HepG2 (cell line): ENCODE data around the gene NUP133. TPM values are rescaled to one million over a fixed set of nuclear protein-coding genes. Genes with fewer than 3 reads are reported as not detected.

Experiments used
- AGO1 ChIP-seq: fragments of 200-400 bp; formaldehyde crosslinking; IDR thresholded peaks from 2 replicates; pipeline ENCODE4 v1.6.1; 2017; ENCODE audit warnings: mild to moderate bottlenecking, low read depth, low read length, moderate library complexity; ENCODE audit not compliant: poor library complexity, severe bottlenecking
- DRAP1 ChIP-seq: IDR thresholded peaks from 2 replicates; pipeline ENCODE4 v1.6.1; 2016; ENCODE audit warnings: missing genetic modification reagents, missing compliant biosample characterization
- ELK4 ChIP-seq: sonication (generic); formaldehyde crosslinking; IDR thresholded peaks from 2 replicates; pipeline ENCODE4 v1.9.0; 2021; ENCODE audit warnings: missing genetic modification reagents, borderline replicate concordance
- GABPB1 ChIP-seq: IDR thresholded peaks from 2 replicates; pipeline ENCODE4 v1.6.1; 2016; ENCODE audit warnings: mild to moderate bottlenecking, missing genetic modification reagents, moderate library complexity, missing compliant biosample characterization
- GPN1 ChIP-seq: sonication (generic); formaldehyde crosslinking; IDR thresholded peaks from 2 replicates; pipeline ENCODE4 v1.5.1; 2020; ENCODE audit warnings: missing genetic modification reagents, borderline replicate concordance
- HOXD1 ChIP-seq: sonication (generic); formaldehyde crosslinking; IDR thresholded peaks from 2 replicates; pipeline ENCODE4 v1.5.0; 2020; ENCODE audit warnings: missing genetic modification reagents
- MAZ ChIP-seq, 2 experiments: sonication (generic) in 1 of 2; formaldehyde crosslinking in 1 of 2; IDR thresholded peaks; 2 replicates each; pipeline versions ENCODE4 v1.5.0 to v1.6.1; 2012 to 2020; ENCODE audit warnings: low read depth in 2 of 2, mild to moderate bottlenecking in 2 of 2, borderline replicate concordance in 1 of 2, improper control_type of control experiment in 1 of 2, low read length in 1 of 2, missing genetic modification reagents in 1 of 2, moderate library complexity in 1 of 2
- MTA3 ChIP-seq: sonication (generic); formaldehyde crosslinking; IDR thresholded peaks from 2 replicates; pipeline ENCODE4 v1.4.0; 2020; ENCODE audit warnings: missing genetic modification reagents
- PAWR ChIP-seq: sonication (generic); formaldehyde crosslinking; IDR thresholded peaks from 2 replicates; pipeline ENCODE4 v1.4.0; 2020; ENCODE audit warnings: missing genetic modification reagents, mild to moderate bottlenecking, borderline replicate concordance
- REST ChIP-seq, 2 experiments: IDR thresholded peaks; 2 replicates each; pipeline ENCODE4 v1.6.1; 2011 to 2012; ENCODE audit warnings: low read length in 2 of 2, borderline replicate concordance in 1 of 2, low read depth in 1 of 2, mild to moderate bottlenecking in 1 of 2, moderate library complexity in 1 of 2
- YEATS4 ChIP-seq: sonication (generic); formaldehyde crosslinking; IDR thresholded peaks from 2 replicates; pipeline ENCODE4 v1.4.0; 2020; ENCODE audit warnings: missing genetic modification reagents, borderline replicate concordance
- ZNF30 ChIP-seq: sonication (generic); formaldehyde crosslinking; IDR thresholded peaks from 2 replicates; pipeline ENCODE4 v1.5.0; 2020; ENCODE audit warnings: mild to moderate bottlenecking, missing genetic modification reagents
- ZNF383 ChIP-seq: sonication (generic); formaldehyde crosslinking; IDR thresholded peaks from 2 replicates; pipeline ENCODE4 v1.4.0; 2020; ENCODE audit warnings: missing genetic modification reagents, mild to moderate bottlenecking, borderline replicate concordance
- ZNF543 ChIP-seq: sonication (generic); formaldehyde crosslinking; IDR thresholded peaks from 2 replicates; pipeline ENCODE4 v1.4.0; 2020; ENCODE audit warnings: mild to moderate bottlenecking, missing genetic modification reagents
- ZNF792 ChIP-seq: IDR thresholded peaks from 2 replicates; pipeline ENCODE4 v1.6.1; 2016
- ZZZ3 ChIP-seq: sonication (generic); formaldehyde crosslinking; IDR thresholded peaks from 2 replicates; pipeline ENCODE4 v1.4.0; 2020; ENCODE audit warnings: missing genetic modification reagents, mild to moderate bottlenecking, borderline replicate concordance
- polyA plus RNA-seq, 8 experiments: library from polyadenylated mRNA; depleted of rRNA in 3 of 8; stranded (reverse) in 7 of 8; unstranded in 1 of 8; fragments of >200 nt; fragmentation: Illumina TruSeq in 4 of 8; extraction: Trizol in 4 of 8; gene quantifications; 2 replicates each; pipeline versions ENCODE4 v1.2.1 to v1.2.3, GENCODE V29; 2011 to 2016; ENCODE audit warnings: low read depth in 4 of 8, missing spikeins in 1 of 8, mixed read lengths in 1 of 8; ENCODE audit not compliant: insufficient read depth in 1 of 8
- total RNA-seq, 5 experiments: library from RNA; depleted of rRNA; stranded (reverse); fragments of >200 nt; fragmentation: Illumina TruSeq; extraction: Trizol; gene quantifications; 2 replicates each; pipeline ENCODE4 v1.2.3, GENCODE V29; 2016; ENCODE audit warnings: low read depth in 1 of 5
- TF ChIP-seq, protein P1 (sequence below): sonication (generic); formaldehyde crosslinking; IDR thresholded peaks from 2 replicates; pipeline ENCODE4 v1.8.1; 2023; ENCODE audit warnings: mild to moderate bottlenecking, moderate library complexity, missing genetic modification reagents
- TF ChIP-seq, protein P2 (sequence below): sonication (generic); formaldehyde crosslinking; IDR thresholded peaks from 2 replicates; pipeline ENCODE4 v1.5.0; 2020; ENCODE audit warnings: missing genetic modification reagents
- TF ChIP-seq, protein P3 (sequence below): sonication (generic); formaldehyde crosslinking; conservative IDR thresholded peaks from 2 replicates; pipeline ENCODE4 v1.8.1; 2023; ENCODE audit warnings: missing genetic modification reagents
- TF ChIP-seq, protein P4 (sequence below): sonication (generic); formaldehyde crosslinking; IDR thresholded peaks from 2 replicates; pipeline ENCODE4 v1.4.0; 2020; ENCODE audit warnings: missing genetic modification reagents

NUP133 gene
- total and polyA plus RNA-seq, 2 of the 13 experiments (the other 11 are each of a cell fraction or from before 2014, with no cell fraction given), result 17.7 to 45.6 TPM

DNA sequence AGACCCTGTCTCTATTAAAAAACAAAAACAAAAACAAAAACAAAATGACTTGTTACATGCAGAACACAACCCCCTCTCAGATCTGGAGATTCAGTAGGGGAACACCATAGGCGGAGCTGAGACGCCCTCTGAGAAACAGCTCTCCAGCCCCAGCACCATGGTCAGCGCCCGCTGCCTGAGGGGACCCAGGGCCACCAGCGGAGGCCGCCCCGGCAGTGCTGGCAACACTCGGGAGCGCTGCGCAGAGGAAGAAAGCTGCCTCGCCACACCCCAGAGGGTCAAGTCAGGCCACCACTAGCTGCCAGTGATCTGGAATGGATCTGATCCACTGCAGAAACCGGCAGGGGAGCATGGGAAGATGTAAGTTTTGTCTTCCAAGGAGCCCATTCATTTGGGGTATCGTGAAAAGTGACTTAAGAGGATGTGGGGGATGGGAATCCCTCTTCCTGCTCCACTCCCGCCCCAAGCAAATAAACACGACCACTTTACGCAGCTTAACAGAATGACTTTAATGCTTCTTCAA, 77.3 kb downstream of the NUP133 start (continued):
- TF ChIP-seq, protein P1, sequence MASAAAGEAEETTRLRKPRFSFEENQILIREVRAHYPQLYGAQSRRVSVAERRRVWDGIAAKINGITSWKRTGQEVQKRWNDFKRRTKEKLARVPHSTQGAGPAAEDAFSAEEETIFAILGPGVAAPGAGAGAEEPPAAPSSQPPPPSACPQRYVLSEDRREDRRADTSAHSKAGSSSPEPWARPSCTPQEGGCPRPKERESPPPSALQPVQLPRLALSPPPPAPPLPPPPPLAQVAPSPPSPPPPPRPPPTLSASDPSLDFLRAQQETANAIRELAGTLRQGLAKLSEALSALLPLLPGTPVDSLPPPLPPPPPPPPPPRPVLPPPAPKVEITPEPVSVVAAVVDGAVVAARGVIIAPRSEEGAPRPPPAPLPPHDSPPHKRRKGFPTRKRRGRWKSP (CRISPR knock-in tag), result no peak
- no peak for TF ChIP-seq ZZZ3
- no peak for TF ChIP-seq PAWR (CRISPR knock-in tag)
- TF ChIP-seq ZNF30 (CRISPR knock-in tag), result no peak
- 0 out of 2 replicates have a peak, but pooled peaks have one; percentile 43 for TF ChIP-seq GABPB1 (CRISPR knock-in tag)
- TF ChIP-seq ZNF792, result peak; percentile 69; the same call in 1 of the 2 replicates
- no peak for TF ChIP-seq DRAP1 (CRISPR knock-in tag)
- no peak for TF ChIP-seq ZNF383 (CRISPR knock-in tag)
- TF ChIP-seq AGO1, result no peak
- peak; percentile 97 to 98 for TF ChIP-seq REST (IDR thresholded peaks at IDR 0.05; ENCODE audit: borderline replicate concordance in 1 of 2, low read depth in 1 of 2, low read length in 2 of 2)
- TF ChIP-seq MAZ (IDR thresholded peaks at IDR 0.05; ENCODE audit: borderline replicate concordance, low read depth, low read length), result no peak
- 0 out of 2 replicates have a peak, but pooled peaks have one; percentile 36 for TF ChIP-seq MAZ (CRISPR knock-in tag; IDR thresholded peaks at IDR 0.05; ENCODE audit: low read depth)
- TF ChIP-seq, protein P2, sequence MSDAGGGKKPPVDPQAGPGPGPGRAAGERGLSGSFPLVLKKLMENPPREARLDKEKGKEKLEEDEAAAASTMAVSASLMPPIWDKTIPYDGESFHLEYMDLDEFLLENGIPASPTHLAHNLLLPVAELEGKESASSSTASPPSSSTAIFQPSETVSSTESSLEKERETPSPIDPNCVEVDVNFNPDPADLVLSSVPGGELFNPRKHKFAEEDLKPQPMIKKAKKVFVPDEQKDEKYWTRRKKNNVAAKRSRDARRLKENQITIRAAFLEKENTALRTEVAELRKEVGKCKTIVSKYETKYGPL (CRISPR knock-in tag), result peak; percentile 16; the same call in 1 of the 2 replicates
- no peak for TF ChIP-seq HOXD1 (CRISPR knock-in tag)
- TF ChIP-seq GPN1, result no peak
- TF ChIP-seq, protein P3, sequence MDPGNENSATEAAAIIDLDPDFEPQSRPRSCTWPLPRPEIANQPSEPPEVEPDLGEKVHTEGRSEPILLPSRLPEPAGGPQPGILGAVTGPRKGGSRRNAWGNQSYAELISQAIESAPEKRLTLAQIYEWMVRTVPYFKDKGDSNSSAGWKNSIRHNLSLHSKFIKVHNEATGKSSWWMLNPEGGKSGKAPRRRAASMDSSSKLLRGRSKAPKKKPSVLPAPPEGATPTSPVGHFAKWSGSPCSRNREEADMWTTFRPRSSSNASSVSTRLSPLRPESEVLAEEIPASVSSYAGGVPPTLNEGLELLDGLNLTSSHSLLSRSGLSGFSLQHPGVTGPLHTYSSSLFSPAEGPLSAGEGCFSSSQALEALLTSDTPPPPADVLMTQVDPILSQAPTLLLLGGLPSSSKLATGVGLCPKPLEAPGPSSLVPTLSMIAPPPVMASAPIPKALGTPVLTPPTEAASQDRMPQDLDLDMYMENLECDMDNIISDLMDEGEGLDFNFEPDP (CRISPR knock-in tag), result no peak
- TF ChIP-seq, protein P4, sequence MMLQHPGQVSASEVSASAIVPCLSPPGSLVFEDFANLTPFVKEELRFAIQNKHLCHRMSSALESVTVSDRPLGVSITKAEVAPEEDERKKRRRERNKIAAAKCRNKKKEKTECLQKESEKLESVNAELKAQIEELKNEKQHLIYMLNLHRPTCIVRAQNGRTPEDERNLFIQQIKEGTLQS (CRISPR knock-in tag), result 0 out of 2 replicates have a peak, but pooled peaks have one; percentile 24
- TF ChIP-seq YEATS4 (CRISPR knock-in tag), result no peak
- TF ChIP-seq ZNF543, result 0 out of 2 replicates have a peak, but pooled peaks have one; percentile 22
- TF ChIP-seq ELK4 (CRISPR knock-in tag), result no peak
- TF ChIP-seq MTA3 (CRISPR knock-in tag), result no peak
